HG03280 (cell line): Measurements from ENCODE around the gene LEMD3.

Experiments used
- ATAC-seq: cut with Tn5 transposase; IDR thresholded peaks from one replicate; pipeline ENCODE4 v1.9.1; 2021; ENCODE audit warnings: mild to moderate bottlenecking, moderate library complexity; ENCODE audit not compliant: unreplicated experiment

LEMD3 gene

DNA sequence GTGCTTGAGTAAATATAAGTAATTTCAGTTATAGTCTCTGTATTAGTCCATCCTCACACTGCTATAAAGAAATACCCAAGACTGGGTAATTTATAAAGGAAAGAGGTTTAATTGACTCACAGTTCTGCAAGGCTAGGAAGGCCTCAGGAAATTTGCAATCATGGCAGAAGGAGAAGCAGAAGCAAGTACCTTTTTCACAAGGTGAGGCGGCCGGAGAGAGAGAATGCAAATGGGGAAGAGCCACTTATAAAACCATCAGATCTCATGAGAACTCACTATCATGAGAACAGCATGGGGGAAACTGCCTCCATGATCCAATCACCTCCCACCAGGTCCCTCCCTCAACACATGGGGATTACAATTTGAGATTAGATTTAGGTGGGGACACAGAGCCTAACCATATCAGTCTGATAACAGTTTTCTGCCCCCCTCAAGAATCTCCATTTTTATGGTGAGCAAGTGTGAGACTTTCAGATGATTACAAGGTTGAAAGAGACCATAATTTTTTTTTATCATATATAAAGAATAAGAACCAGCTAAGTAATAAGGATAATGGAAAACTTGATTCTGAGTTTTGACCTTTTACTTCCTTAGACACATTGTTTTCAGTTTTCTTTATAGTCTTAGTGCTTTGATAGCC lies 35.6 kb downstream of the LEMD3 start:
- ATAC-seq: no peak

GRCh38 chr12:65205886-65206285 lies 36.5 kb downstream of the LEMD3 start:
- ATAC-seq: no peak

GRCh38 chr12:65208125-65208524 lies 38.7 kb downstream of the LEMD3 start:
- no peak for ATAC-seq

- ATAC-seq: no peak
These were observed 39.7 kb downstream of the LEMD3 start for GRCh38 chr12:65208964-65209654.

DNA sequence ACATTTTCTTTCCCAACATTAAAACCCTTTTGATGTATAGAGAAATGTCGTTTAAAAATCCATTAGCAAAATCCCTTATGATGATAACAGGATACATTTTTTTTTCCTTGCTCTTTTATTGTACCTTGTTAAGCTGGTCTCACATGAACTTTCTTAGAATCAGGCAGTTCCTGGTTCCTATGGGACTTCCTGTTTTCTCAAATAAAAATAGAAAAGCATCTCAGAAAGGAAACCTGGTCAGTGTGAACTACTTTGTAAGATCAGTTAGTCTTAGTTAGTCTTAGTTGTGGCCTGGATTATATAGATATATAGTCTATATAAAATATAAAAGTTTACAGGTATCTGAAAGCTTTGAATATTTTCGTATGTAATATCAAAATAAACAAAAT lies 40.3 kb downstream of the LEMD3 start:
- peak; percentile 77 for ATAC-seq

- no peak for ATAC-seq
These were observed 47.7 kb downstream of the LEMD3 start for GRCh38 chr12:65217086-65217485.

DNA sequence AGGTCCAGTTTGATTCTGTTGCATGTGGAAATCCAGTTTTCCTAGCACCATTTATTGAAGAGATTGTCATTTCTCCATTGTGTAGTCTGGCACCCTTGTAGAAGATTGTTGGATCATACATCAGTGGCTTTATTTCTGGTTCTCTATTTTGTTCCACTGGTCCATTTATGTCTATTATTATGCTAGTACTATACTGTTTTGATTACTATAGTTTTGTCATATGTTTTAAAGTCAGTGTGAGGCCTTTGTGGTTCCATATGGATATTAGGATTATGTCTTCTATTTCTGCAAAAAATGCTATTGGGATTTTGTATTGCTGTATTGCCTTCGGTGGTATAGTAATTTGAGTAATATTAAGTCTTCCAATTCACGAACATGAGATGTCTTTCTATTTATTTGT lies 51.4 kb downstream of the LEMD3 start:
- no peak for ATAC-seq

GRCh38 chr12:65229441-65229840 lies 60.1 kb downstream of the LEMD3 start:
- no peak for ATAC-seq

DNA sequence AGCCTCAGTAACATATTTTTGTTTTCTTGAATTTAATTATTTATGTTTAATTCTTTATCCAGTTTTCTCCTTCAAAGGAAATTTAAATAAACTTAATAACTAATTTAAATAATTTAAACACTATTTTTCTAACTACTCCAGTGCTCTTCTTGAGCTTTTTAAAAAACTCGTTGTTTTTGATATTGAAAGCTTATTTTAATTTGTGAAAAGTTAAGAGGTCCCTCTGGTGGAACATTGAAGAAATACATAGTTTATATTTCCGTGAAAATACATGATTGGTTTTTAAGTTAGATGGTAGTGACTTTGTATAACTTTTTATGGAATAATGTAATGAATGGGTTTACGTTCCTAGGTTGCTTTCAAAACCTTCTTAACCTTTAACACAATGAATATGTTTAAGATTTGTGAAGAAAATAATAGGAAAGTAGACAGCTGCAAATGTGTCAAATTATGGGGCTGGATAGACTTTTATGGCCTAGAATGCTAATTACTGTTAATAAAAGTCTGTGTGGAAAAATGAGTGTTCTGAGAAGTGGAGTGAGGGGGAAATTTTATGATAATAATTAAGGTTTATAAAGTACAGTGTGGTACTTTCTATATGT lies 63.2 kb downstream of the LEMD3 start:
- peak; percentile 51 for ATAC-seq

GRCh38 chr12:65237153-65237552 lies 67.8 kb downstream of the LEMD3 start:
- ATAC-seq: no peak

DNA sequence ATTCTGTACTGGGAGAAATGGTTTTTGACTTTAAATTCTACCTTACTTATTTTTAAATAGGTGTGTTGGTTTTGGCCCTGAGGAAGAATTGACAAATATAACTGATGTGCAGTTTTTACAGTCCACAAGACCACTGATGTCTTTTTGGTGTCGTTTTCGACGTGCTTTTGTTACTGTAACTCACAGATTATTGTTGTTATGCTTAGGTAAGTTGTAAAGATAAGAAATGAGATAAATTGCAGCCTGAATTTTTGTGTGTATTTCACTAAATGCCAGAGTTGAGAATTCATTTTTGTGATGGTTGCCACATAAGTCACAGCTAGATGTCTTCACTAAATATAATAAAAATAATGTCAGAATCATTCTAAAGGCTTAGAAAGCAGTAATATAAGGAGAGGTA lies 69.2 kb downstream of the LEMD3 start:
- no peak for ATAC-seq

DNA sequence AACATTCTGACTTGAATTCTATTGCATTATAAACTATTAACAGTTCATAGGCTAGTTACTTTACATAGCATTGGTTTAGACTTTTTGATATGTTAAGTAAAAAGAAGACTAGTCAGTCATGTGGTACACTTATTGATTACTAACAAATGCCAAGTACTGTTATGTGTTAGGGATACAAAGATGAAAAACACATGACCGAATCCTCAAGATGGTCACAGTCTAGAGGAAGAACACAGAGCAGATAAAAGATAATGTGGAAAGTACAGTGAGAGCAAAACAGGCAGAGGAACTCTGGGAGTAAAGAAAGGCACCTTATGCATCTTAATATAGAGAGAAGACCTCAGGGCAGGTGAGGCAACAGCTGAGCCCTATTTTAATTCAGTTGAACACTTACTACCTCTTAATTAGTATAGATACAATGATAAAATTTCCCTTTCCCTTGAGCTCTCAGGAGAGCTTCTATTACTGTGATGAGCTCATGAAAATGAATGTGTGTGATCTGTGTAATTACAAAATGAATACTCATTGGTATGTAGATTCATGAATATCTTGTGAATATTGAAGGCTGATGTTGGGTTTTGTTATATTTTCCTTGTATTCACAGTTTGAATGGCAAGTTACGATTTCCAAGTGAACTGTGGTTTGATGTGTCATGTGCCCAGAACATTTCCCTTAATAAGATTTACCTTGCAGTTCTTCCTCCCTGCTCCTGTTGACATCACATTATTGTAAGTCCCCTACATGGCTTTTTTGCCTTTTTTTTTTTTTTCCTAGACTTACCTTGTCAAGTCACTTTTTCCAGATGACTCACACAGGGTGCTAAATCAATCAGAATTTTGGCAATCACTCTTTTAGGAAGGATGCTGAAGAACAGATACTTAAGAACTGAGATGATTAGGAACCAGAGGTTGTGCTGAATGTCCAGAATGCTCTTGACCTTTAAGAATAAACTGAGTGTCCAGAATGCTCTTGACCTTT lies 79.6 kb downstream of the LEMD3 start:
- no peak for ATAC-seq

DNA sequence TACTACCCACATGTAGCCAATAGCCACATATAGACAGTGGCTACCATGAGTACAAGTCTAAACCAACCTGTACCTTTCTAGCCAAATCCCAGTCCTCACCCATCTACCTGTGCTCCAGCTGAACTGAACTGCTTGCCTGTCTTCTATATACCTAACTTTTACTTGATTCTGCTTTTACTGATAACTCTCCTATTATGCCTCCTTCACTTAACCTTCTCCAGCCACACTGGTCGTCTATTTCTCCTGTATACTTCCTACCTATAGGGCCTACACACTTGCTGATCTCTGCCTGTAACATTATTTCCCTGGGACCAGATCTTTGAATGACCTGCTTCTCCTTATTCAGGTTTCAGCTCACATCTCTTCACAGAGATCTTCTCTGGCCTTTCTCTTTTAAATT lies 83.1 kb downstream of the LEMD3 start:
- no peak for ATAC-seq

DNA sequence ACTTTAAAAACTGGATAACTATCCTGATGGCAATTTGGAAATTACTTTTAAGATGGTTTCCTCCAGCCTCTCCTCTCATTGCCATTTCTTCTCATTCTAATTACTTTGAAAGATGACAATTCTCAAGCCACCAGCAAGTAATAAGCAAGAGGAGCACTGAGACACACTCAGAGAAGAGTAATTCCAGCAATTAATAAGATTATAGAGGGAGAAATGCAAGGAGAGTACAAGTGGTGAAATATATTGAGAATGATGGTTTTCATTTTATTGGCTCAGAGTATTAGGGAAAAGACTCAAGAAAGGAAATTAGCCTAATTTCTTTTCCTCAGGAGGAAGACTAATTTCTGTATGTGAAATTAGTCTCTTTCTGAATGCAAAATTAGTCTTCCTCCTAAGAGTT lies 88.6 kb downstream of the LEMD3 start:
- ATAC-seq: no peak

- ATAC-seq: no peak
These were observed 90.1 kb downstream of the LEMD3 start for GRCh38 chr12:65259501-65259900.

DNA sequence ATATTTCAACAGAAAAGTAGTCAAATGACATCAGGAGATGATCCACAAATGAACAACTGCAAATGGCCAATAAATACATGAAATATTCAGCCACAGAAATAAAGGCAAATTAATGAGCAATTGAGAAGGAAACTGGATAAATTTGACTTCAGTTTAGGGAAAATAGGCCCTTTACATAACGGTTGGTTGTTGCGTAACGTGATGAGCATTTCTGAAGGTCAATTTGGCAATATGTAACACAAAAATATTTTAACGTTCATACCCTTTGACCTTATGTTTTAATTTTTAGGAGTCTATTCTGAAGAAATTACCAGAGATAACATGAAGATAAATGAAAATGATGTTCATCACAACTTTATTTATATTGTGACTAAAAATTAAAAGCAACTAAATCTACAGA lies 94.4 kb downstream of the LEMD3 start:
- ATAC-seq: no peak

GRCh38 chr12:65266408-65266807 lies 97.0 kb downstream of the LEMD3 start:
- ATAC-seq: no peak

DNA sequence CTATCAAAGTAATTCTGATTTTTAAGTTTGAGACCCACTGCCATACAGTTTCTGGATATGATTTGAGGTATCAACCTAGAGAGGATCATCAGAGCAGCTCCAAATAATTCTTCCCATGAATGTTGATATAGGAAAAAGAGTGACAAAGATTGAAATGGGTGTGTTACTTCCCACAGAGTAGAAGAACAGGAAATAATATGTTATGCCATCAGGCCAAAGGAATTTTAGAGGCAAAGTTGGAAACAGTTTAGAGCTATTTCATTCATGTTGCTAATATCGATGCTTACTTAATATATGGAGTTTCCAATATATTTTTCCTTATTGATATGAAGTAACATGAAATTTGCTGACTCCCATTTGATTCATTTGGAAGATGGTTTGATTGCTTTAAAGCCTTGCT lies 100.2 kb downstream of the LEMD3 start:
- no peak for ATAC-seq

GRCh38 chr12:65274602-65275272 lies 105.4 kb downstream of the LEMD3 start:
- no peak for ATAC-seq

DNA sequence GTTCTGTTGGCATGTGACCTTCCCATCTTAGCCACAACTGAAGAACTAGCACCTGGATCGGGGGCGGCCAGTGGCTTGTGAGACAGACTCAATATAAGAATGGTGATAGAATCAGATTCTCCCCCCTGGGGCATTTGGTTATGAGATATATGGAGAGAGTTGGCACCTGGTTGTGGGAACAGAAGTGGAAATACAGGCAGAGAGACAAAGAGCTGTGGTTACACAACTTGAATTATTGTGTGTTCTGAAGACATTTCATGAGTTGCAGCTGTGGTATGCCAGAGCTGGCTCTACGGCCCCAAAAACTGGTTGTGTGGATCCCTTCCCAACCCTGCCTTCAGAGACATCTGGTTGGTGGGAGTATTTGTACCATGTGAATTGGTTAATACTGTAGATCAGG lies 106.2 kb downstream of the LEMD3 start:
- ATAC-seq: no peak
